Stimulated activated CD4-positive, alpha-beta T cell treated with anti-CD3 and anti-CD28 coated beads, Interleukin-2, amount 100 ng/mL, for 48 hours (primary cell): ENCODE results near the gene KCTD1.

ENCODE experiments used
- DNase-seq, 2 donors: peaks; one replicate each; pipeline ENCODE4 v3.0.0-alpha.2; 2020

KCTD1 gene

GRCh38 chr18:26479065-26479680, 69.2 kb downstream of the KCTD1 start:
- no peak for DNase-seq

- no peak for DNase-seq
These were observed 70.4 kb downstream of the KCTD1 start for GRCh38 chr18:26477828-26478466.

GRCh38 chr18:26476697-26477096, 71.7 kb downstream of the KCTD1 start:
- no peak for DNase-seq

- DNase-seq = no peak
These were observed 73.8 kb downstream of the KCTD1 start for GRCh38 chr18:26474542-26474941.

- DNase-seq = no peak
These were observed 74.7 kb downstream of the KCTD1 start for GRCh38 chr18:26473672-26474071.

GRCh38 chr18:26471826-26472225, 76.5 kb downstream of the KCTD1 start:
- DNase-seq = no peak

GRCh38 chr18:26471027-26471426, 77.3 kb downstream of the KCTD1 start:
- no peak for DNase-seq

- DNase-seq = no peak
These were observed 78.2 kb downstream of the KCTD1 start for GRCh38 chr18:26470011-26470637.

GRCh38 chr18:26468931-26469340, 79.4 kb downstream of the KCTD1 start:
- DNase-seq = no peak

- DNase-seq = no peak
These were observed 82.3 kb downstream of the KCTD1 start for GRCh38 chr18:26466026-26466425.

- no peak for DNase-seq
These were observed 82.9 kb downstream of the KCTD1 start for GRCh38 chr18:26465431-26465830.

GRCh38 chr18:26464128-26465011, 84.0 kb downstream of the KCTD1 start:
- DNase-seq = no peak

- DNase-seq = no peak
These were observed 86.0 kb downstream of the KCTD1 start for GRCh38 chr18:26462355-26462754.

- DNase-seq = no peak
These were observed 86.9 kb downstream of the KCTD1 start for GRCh38 chr18:26461405-26461804.

GRCh38 chr18:26460449-26461091, 87.8 kb downstream of the KCTD1 start:
- DNase-seq = no peak

GRCh38 chr18:26459884-26460283, 88.5 kb downstream of the KCTD1 start:
- DNase-seq = no peak

GRCh38 chr18:26459340-26459739, 89.0 kb downstream of the KCTD1 start:
- no peak for DNase-seq

GRCh38 chr18:26458526-26459232, 89.7 kb downstream of the KCTD1 start:
- no peak for DNase-seq

GRCh38 chr18:26457611-26458353, 90.6 kb downstream of the KCTD1 start:
- no peak for DNase-seq

- no peak for DNase-seq
These were observed 91.2 kb downstream of the KCTD1 start for GRCh38 chr18:26457195-26457594.

- DNase-seq = no peak
These were observed 92.3 kb downstream of the KCTD1 start for GRCh38 chr18:26456070-26456491.
